ENCODE data around the gene RGS1. TPM values are rescaled to one million over a fixed set of nuclear protein-coding genes. Genes with fewer than 3 reads are reported as not detected.

Gene RGS1
- total and polyA plus RNA-seq, 2 of the 8 experiments (the other 6 are each of a cell fraction or from before 2014, with no cell fraction given), result not detected

DNA sequence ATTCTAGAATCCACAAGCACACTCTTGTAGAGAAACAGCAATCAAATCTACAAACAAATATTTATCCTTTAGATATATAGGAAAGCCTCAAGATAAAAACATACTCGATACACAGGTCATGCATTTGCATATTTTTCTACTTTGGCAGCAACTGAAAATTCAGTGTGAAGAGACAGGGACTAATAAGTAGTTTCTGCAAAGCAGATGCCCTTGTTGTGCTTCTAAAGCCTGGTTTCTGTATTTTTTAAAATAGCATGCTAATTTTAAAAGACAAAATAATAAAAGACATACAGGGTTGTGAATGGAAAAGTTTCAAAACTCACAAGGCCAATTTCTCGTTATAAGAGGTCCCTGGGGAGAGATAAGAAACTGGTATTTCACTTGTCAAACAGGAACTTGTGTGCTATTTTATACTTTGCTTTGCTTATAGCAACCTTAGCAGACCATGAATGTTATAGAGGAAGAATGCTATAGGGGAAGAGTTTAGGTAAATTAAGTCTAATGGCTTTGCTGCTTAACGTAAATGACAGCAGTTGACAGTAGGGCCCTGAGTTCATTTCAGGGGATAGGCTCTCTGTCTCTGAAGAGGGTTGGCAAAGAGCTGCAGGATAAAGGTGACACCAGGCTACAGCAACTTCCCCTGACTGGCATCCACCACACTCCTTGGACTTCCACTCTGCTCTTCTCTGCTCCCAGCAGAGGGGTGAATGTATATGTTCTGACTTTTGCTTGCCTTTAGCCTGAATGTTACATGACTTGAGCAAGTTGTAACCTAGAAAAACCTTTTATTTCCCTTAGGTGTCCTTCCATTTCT lies 51.0 kb downstream of the RGS1 start (continued):
- TF ChIP-seq SUZ12 (IDR thresholded peaks at IDR 0.05; ENCODE audit: low read length) (no peak), RFX5 (IDR thresholded peaks at IDR 0.05; ENCODE audit: borderline replicate concordance, low read depth, low read length) (no peak), SRF (IDR thresholded peaks at IDR 0.05; ENCODE audit: low read depth, low read length) (no peak), BACH1 (IDR thresholded peaks at IDR 0.05; ENCODE audit: low read length) (no peak)
